Endothelial cell of umbilical vein (primary cell): ENCODE measurements around the gene GFPT1.

Experiments used
- EZH2 ChIP-seq: IDR thresholded peaks from 2 replicates; pipeline ENCODE4 v1.6.1; 2012; ENCODE audit warnings: borderline replicate concordance, low read depth, mild to moderate bottlenecking, moderate library complexity, low read length, inconsistent platforms; ENCODE audit not compliant: severe bottlenecking
- POLR2A ChIP-seq: IDR thresholded peaks from 2 replicates; pipeline ENCODE4 v1.6.1; 2012; ENCODE audit warnings: low read depth, mild to moderate bottlenecking, control low read depth, low read length
- POLR2AphosphoS5 ChIP-seq: IDR thresholded peaks from 2 replicates; pipeline ENCODE4 v1.6.1; 2012; ENCODE audit warnings: low read depth, mild to moderate bottlenecking, control low read depth, low read length, moderate library complexity; ENCODE audit not compliant: insufficient read depth
- TF ChIP-seq, protein P1 (sequence below), 2 donors: IDR thresholded peaks; 1 replicate in 1 of 2; 2 replicates in 1 of 2; pipeline ENCODE4 v1.5.1; 2011; ENCODE audit warnings: low read length in 2 of 2, mild to moderate bottlenecking in 2 of 2, moderate library complexity in 2 of 2, control low read depth in 1 of 2, inconsistent platforms in 1 of 2, low read depth in 1 of 2; ENCODE audit not compliant: insufficient read depth in 1 of 2; ENCODE audit errors: extremely low read depth in 1 of 2

DNA sequence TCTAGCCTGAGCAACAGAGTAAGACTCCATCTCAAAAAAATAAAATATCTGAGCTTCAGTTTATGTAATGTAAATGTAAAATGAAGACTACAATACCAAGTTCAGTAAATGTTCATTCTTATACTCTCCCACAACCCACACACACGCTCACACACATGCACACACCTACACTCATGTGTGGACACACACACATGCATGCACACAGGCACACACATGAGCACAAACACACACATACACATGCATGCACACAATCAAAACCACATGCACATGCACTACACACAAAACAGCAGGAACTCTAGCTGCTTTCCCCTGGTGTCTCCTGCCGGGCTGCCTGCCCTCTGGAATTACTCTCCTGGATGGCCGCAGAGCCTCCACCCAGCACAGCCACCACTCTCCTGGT lies 90.6 kb downstream of the GFPT1 start:
- TF ChIP-seq, protein P1, sequence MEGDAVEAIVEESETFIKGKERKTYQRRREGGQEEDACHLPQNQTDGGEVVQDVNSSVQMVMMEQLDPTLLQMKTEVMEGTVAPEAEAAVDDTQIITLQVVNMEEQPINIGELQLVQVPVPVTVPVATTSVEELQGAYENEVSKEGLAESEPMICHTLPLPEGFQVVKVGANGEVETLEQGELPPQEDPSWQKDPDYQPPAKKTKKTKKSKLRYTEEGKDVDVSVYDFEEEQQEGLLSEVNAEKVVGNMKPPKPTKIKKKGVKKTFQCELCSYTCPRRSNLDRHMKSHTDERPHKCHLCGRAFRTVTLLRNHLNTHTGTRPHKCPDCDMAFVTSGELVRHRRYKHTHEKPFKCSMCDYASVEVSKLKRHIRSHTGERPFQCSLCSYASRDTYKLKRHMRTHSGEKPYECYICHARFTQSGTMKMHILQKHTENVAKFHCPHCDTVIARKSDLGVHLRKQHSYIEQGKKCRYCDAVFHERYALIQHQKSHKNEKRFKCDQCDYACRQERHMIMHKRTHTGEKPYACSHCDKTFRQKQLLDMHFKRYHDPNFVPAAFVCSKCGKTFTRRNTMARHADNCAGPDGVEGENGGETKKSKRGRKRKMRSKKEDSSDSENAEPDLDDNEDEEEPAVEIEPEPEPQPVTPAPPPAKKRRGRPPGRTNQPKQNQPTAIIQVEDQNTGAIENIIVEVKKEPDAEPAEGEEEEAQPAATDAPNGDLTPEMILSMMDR (IDR thresholded peaks at IDR 0.05; ENCODE audit: extremely low read depth in 1 of 2, insufficient read depth in 1 of 2, low read depth in 1 of 2, low read length in 2 of 2): no peak
- TF ChIP-seq POLR2A (no peak), POLR2AphosphoS5 (no peak), EZH2 (no peak)
